RCC 7860 (cell line): ENCODE data around the gene GNPNAT1.
"Not testable (repeated sequence)": the region's sequence is repeated elsewhere in the genome, so short reads cannot be mapped to it uniquely, and the experiment has no call there.

Experiments used
- DNase-seq: peaks from one replicate; pipeline ENCODE4 v3.0.0-alpha.2; 2015; ENCODE audit warnings: low spot score
- FAIRE-seq: peaks from 2 replicates; lab custom pipeline; 2012; peaks lifted over from hg19 to GRCh38; lab: Jason Lieb, UNC

GNPNAT1 gene

GRCh38 chr14:52790756-52791222 lies 618 bp downstream of the GNPNAT1 start:
- FAIRE-seq: no peak
- DNase-seq: no peak

GRCh38 chr14:52790011-52790755 lies 1.2 kb downstream of the GNPNAT1 start:
- no peak for FAIRE-seq
- no peak for DNase-seq

DNA sequence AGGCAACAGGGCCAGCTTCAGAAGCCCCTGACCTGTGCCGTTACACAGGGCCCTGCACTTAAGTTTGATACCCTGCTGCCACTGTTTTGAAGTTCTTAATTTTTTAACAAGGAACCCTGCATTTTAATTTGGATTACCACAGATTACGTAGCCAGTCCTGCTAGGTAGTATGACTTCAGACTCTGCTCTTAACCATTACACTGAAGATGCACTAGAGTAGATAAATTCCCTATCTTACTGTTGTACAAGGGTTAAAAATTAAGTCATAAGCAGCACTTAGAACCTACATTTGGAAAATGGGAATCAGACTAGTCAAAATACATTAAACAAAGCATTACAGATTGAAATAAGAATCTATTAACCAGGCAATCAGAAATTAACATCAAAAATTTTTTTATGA lies 2.3 kb downstream of the GNPNAT1 start:
- no peak for DNase-seq
- FAIRE-seq: no peak

GRCh38 chr14:52786887-52787286 lies 4.5 kb downstream of the GNPNAT1 start:
- FAIRE-seq: no peak

DNA sequence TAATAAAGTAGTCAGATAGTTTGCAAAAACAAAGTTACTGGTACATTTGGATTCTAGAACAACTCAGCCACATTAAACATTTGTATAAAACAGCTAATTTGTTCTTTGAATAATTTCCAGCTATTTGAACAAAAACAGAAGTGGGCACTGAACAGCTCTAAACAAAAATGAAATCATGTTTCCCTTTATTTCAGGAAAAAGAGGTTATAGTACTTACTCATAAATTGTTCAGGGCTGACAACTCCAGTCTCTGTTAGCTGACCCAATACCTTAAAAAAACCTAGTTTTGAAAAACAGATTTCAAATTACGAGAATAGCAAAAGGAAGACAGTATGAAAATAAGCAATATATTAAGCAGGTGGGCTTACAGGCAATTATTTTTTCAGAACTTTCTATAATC lies 8.2 kb downstream of the GNPNAT1 start:
- FAIRE-seq (no peak), DNase-seq (no peak)

More at GRCh38 chr14:52786887-52787286, 4.5 kb downstream of the GNPNAT1 start:
- DNase-seq: no peak

- no peak for FAIRE-seq
- no peak for DNase-seq
Observed at GRCh38 chr14:52781629-52782028, 9.8 kb downstream of the GNPNAT1 start.

DNA sequence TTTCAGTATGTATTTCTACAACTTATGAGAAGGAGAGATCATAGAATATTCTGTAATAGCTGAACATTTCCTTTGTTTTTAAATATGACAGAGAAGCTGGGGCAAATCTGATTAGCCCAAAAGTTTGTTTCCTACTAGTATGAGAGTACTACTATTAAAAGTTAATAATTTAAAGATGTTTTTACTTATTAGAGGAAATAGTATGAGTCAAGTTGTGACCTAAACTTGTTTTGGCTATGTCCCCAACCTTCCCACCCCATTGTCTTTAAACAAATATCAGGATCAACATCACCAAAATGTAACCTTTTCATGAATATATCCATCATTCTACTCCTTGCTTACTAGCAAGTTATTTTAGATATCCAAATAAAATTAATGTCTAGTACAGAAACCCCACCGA lies 10.5 kb downstream of the GNPNAT1 start:
- FAIRE-seq (no peak), DNase-seq (no peak)

- DNase-seq: no peak
- FAIRE-seq: no peak
Observed at GRCh38 chr14:52778702-52779101, 12.7 kb downstream of the GNPNAT1 start.

DNA sequence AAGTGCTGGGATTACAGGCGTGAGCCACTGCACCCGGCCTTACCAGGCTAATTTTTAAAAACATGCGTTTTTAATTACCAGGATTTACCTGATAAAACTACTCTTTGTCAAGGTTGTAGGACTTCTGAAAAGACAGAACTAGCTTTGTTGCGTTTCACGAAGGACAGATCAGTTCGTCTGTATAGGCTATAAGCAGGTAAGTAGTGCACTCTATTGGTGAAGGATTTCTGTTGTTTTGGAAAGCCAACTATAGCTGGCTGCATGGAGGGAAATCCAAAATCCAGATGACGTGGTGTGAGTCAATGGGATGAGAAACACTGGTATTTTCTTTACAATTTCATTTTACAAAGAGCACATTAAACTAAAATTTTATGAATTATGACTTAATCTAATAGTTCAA lies 14.6 kb downstream of the GNPNAT1 start:
- DNase-seq (no peak), FAIRE-seq (no peak)

- FAIRE-seq (no peak), DNase-seq (no peak)
Observed at GRCh38 chr14:52769887-52770286, 21.5 kb downstream of the GNPNAT1 start.

GRCh38 chr14:52767058-52767833 lies 24.2 kb downstream of the GNPNAT1 start:
- DNase-seq (no peak), FAIRE-seq (no peak)

DNA sequence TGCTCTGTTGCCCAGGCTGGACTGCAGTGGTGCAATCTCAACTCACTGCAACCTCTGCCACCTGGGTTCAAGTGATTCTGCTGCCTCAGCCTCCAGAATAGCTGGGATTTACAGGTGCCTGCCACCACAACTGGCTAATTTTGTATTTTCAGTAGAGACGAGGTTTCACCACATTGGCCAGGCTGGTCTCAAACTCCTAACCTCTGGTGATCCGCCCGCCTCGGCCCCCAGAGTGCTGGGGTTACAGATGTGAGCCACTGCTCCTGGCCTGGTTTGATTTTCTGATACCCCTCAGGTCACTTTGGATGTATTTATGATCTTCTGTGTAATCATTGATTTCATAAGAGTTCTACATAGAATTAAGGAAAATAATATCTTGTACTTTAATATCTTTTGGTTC lies 28.5 kb downstream of the GNPNAT1 start:
- not testable (repeated sequence) for FAIRE-seq, DNase-seq

DNA sequence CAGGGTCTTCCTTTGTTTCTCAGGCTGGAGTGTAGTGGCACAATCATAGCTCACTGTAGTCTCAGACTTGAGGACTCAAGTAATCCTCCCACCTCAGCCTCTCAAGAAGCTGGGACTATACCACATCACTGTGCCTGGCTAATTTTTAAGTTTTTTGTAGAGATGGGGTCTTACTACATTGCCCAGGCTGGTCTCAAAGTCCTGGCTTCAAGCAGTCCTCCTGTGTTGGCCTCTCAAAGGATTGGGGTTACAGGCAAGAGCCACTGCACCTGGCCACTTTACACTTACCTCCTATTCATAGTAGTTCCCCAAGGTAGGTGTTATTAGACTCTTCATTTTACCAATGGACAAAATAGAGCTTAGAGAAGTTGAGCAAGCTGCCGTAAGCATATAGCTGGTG lies 32.3 kb downstream of the GNPNAT1 start:
- no peak for DNase-seq
- no peak for FAIRE-seq

GRCh38 chr14:52755607-52756316 lies 35.6 kb downstream of the GNPNAT1 start:
- no peak for FAIRE-seq
- DNase-seq: no peak

DNA sequence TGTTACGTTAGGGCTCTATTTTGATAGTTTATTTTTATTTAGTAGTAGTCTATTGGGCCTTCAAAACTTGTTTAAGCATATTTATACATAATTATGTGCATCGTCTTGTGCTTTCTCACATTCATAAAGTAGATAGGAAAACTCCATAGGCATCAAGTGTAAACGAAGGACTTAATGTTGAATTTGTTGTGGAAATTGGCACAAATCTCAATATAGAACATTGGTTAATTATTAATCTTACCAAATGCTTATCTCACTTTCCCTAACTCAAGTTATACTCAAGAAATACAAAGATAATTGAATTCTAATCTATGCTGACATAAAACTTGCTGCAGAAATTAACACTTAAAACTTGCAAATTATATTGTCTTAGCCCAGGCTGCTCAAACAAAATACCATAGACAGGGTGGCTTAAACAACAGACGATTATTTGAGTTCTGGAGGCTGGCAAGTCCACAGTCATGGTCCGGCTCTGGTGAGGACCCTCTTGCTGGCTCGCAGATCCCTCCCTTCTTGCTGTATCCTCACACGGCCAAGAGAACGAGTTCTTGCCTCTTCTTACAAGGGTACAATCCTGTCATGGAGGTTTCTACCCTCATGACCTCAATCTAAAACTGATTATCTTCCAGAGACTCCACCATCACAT lies 42.6 kb downstream of the GNPNAT1 start:
- FAIRE-seq (no peak), DNase-seq (no peak)

GRCh38 chr14:52741865-52742264 lies 49.5 kb downstream of the GNPNAT1 start:
- FAIRE-seq (no peak), DNase-seq (no peak)

GRCh38 chr14:52740751-52741150 lies 50.7 kb downstream of the GNPNAT1 start:
- FAIRE-seq: no peak

GRCh38 chr14:52738409-52738808 lies 53.0 kb downstream of the GNPNAT1 start:
- DNase-seq (no peak), FAIRE-seq (no peak)

More at GRCh38 chr14:52740751-52741150, 50.7 kb downstream of the GNPNAT1 start:
- no peak for DNase-seq

DNA sequence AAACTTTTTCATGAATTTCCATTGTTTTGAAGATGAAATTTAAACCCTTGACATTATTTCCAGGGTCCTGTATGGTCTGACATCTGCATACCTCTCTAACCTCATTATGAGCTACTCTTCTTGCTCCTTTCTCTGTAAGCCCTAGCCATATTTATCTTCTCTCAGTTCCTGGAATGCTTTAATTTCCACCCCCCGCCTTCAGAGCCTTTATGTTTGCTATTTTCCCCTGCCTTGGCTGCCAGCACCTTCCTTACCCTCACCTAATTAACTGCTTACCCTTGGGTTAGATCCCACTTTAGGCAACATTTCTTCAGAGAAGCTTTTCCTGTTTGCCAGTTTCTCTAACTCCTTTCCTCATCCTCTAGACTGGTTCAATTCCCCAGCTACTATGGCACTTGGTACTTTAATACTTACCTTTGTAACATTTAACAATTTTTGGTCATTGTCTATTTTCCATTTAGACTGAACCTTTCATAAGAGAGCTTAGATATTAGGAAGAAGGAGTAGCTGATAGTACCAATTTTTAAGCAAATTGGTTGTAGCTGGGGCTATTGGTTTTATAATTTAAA lies 55.4 kb downstream of the GNPNAT1 start:
- no peak for DNase-seq
- no peak for FAIRE-seq

DNA sequence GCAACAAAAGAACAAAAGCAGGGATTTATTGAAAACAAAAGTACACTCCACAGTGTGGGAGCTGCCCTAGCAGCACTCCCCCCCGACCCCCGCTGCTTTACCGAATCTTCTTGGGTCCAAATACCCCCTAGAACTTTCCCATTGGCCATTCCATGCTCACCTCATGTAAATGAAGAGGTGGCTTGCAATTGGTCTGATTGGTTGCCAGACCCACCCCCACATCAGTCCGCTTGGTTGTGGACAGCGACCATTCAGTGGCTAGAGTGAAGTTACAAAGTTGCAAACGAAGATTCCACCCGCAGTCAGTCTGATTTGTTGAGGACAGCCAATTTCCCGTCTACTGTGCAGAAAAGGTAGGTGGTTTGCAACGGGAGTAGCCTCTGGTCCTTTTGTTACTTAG lies 57.6 kb downstream of the GNPNAT1 start:
- FAIRE-seq (no peak), DNase-seq (no peak)

DNA sequence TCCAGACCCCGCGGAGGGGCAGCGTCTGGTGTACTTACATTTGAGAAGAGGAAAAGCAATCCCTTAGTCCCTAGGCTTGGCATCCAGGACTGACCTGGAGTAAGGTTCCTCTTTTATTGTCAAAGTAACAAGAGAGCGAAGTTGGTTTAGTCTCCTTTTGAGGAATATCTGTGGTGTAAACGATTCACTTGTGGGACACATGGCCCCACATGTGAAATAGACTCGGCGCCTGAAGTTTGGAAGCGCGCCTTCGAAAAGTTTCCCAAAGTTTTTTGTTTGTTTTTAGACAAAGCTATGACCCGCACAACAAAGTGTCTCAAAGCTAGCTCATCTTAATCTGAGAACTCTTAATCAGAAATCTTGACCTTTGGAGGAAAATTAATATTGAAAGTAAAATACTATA lies 60.7 kb downstream of the GNPNAT1 start:
- no peak for DNase-seq
- FAIRE-seq: no peak
